Activated CD4-positive, CD25-positive, alpha-beta regulatory T cell treated with anti-CD3 and anti-CD28 coated beads, Interleukin-2, amount 50 U/mL, for 24 hours (primary cell): ENCODE measurements around the gene FXYD6.
A peak's percentile ranks its signal among the peaks of the same experiment; 100 is the strongest.
"Not testable (repeated sequence)": the region's sequence is repeated elsewhere in the genome, so short reads cannot be mapped to it uniquely, and the experiment has no call there.

ENCODE experiments used
- ATAC-seq, 2 donors: fragments of 150-1000 bp; cut with Tn5 transposase; one replicate each; pipeline ENCODE4 v1.10.0; 2021; ENCODE audit warnings: mild to moderate bottlenecking in 1 of 2, moderate library complexity in 1 of 2

FXYD6 gene

DNA sequence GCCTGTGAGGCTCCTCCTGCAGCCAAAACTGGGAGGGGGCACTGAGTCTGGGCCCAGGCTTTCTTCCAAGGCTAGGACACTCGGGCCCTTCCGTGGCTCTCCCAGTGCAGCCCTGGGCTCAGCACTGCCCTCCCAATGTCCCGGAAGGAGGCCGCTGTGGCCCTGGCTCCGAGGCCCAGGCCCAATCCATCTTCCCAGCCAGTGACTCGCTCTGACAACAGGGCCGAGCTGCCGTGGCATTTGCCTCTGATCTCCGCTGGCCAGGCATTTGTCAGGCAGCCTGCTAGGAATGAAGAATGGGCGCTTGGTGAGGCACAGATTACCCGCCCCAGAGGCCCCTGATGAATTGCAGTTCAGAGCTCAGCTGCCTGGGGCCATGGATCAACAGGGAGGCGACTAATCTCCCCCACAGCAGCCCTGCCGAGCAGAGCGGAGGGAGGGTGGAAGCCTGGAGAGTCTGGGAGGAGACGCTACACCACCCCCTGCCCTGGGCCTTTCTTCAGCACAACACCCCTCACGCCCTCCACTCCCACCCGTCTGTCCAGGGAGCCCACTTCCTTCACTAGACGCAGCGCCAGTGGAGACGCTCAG is 60.2 kb downstream of the FXYD6 start:
- ATAC-seq, result no peak

DNA sequence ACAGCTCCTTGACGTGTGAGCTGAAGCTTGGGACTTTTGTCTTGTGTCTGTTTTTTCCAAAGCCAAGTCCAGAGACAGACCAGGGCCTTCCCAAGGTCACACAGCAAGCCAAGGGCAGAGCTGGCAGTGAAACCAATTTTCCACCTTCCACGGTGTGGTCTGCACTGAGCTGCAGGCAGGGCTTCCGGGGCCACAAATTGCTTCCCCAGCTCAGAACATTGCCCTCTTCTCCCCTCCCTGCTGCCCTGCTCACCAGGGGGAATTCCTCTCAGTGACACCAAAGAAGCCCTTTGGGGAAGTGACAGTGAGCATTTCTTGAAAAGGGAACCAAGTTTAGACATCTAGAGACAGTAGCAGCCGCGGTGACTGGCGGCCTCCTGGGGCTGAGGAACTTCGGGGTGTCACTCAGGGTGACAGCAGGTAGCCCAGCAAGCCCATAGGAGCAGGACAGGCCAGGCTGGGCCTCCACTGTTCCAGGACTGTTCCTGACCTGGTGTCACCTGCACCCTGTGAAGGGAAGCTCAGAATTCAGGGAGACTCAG is 61.1 kb downstream of the FXYD6 start:
- peak; percentile 73 to 79 for ATAC-seq

DNA sequence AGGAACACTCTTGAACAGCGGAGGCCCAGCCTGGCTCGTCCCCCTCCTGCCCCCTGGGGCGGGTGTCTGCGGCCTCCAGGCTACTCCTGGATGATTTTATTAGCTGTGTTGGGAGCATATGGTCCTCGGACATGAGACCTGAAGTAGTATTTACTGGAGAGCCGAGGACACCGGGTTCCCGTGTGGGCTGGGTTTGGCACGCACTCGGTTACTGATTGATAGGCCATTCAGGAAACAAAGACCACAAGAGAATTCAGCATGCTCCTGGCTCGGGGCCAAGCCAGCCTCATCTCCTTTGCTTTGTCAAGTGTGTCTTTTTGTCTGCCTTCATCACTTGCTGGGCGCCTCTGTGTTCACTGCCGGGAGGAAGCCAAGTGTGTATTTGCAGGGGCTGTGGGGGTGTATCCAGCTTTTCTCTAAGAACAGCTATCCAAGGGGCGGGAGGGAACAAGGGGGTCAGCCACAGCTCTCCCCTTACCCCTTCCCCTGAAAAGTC is 61.6 kb downstream of the FXYD6 start:
- ATAC-seq, result peak; percentile 22 to 29

DNA sequence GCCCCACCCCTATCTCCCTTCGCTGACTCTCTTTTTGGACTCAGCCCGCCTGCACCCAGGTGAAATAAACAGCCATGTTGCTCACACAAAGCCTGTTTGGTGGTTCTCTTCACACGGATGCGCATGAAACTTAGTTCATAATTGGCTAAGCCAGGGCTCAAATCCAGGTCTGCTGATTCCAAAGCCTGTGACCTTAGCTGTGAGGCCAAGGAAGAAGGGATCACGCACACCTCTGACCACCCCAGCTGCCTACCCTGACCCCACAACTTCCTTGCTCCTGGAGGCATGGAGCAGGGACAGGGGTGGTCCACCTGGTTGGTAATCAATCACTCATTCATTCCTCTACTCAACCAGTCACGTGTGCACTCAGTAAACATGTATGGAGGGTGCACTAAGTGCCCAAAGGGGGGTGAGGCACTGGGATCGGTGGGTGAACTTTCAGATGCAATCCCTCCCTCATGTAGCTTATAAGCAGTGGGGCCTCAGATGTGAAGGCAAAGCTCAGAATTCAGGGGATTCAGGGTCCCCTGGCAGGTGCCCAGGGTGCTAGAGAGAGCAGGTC is 62.2 kb downstream of the FXYD6 start:
- ATAC-seq, result no peak

DNA sequence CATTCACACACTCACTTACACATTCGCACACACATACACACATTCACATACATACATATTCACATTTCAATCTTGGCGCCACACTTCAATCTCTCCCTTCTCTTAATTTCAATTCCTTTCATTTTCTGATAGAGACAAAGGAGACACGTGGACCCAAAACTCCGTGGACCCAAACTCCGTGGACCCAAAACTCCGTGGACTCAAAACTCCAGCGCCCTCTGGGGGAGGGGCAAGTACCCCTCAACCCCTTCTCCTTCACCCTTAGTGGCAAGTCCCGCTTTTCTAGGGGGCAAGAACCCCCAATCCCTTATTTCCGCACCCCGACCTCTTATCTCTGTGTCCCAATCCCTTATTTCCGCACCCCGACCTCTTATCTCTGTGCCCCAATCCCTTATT is 66.4 kb downstream of the FXYD6 start:
- ATAC-seq, result not testable (repeated sequence)

DNA sequence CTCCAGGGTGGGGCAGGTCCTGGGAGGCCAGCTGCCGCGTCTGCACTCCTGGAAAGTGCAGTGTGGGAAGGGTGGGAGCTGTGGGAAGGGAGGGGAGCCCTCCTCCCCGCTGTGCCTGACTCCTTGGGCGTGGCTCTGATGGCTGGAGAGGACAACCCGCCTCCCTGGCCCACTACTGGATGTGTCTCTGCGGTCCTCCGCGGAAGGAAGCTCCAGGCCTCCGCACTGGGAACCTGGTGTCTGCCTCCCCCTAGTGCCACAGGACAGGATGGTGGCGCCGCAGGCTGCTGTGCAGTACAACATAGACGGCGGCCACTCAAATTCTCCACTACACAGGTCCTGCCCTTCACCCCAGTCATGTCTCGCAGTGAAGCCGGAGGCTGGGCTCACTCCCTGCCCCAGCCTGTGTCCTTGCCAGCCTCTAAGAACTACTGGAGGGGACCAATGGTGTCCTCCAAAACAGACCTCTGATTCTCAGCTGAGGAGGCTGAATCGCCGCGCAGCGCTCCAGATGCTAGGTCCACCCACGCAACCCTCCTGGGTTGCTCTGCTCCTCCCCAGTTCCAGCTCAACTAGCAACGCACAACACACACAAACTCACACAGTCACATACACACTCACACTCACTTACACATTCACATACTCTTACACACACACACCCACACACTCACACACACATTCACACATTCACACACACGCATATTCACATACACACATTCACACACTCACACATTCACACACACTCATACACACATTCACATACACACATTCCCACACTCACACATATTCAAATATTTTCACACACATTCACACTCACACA is 67.0 kb downstream of the FXYD6 start:
- ATAC-seq, result peak; percentile 76 to 84

DNA sequence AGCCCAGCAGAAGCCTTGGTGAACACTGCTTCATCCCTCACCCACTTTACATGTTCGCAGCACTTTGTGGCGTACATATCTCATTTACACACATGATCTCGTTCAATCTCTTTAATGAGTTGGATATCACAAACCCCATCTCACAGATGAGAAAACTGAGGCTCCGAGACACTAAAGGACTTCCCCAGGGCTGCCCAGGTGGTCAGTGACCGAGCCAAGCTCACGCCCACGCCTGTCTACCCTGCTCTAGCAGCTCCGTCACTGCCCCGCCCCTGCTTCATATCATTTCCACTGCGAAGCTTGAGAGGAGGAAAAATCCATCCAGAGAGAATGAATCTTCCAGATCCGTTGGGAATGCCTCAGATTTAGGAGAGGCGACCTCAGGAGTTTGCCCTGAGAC is 67.7 kb downstream of the FXYD6 start:
- ATAC-seq, result no peak

DNA sequence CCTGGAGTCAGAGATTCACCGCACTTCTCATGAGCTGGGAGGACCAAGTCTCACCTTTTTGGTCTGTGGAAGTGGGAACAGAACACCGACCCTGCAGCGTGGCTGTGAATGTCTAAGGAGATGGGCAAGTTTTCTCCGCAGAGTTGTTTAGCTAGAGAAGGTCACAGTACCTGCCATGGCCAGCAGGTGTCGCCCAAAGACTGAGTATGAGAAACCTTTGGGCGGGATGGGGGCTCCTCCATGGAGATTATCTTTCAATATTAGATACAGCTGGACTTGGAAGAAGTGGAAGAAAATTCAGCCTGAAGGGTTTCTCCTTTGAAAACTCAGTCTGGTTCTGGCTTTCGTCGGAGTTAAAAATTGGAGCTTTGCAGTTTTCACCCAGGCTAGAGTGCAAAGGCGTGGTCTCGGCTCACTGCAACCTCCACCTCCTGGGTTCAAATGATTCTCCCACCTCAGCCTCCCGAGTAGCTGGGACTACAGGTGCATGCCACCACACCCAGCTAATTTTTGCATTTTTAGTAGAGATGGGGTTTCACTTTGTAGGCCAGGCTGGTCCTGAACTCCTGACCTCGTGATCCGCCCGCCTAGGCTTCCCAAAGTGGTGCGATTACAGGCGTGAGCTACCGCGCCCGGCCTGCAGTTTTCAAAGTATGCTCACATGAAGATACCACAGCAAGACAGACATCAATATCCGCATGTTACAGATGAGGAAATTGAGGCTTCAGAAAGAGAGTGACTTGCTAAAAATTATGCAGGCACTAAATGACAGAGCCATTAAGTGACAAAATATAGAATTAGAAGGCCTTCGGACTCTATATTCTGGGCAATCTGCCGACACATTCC is 68.8 kb downstream of the FXYD6 start:
- peak; percentile 48 to 54 for ATAC-seq

DNA sequence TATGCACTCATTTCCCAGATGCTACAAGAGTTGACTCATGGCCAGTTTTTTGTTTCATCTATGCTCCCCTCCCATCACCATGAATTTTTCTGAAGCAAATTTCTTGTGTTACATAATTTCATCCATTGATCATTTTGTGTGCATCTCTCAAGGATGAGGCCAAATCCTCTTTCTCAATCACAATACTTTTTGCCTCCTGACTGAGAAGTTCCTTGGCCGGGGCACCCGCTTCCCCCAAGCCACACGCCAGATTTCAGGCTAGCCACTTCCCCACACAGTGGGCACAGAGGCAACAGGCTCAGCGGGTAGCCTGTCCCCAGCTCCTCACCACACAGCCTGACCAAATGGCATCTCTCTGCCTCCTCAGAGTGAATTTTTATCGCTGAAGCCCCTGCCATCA is 69.6 kb downstream of the FXYD6 start:
- ATAC-seq, result no peak

DNA sequence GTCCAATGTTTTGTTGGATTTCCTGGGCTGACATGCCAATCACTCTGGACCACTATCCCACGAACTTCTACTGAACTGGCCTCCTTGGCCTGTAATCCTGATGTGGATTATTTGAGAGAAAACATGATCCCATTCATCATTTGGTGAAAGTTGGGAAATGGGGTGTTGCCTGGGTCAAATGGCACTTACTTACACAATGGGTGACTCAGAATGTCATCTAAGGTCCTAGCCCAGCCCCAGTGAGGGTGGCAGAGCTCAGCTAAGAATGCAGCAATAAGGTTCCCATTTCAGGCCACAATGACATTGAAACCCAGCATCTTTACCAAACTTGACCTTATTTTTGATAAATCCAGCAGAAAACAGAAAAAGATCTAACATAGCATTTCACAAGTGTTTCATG is 71.4 kb downstream of the FXYD6 start:
- ATAC-seq, result no peak

DNA sequence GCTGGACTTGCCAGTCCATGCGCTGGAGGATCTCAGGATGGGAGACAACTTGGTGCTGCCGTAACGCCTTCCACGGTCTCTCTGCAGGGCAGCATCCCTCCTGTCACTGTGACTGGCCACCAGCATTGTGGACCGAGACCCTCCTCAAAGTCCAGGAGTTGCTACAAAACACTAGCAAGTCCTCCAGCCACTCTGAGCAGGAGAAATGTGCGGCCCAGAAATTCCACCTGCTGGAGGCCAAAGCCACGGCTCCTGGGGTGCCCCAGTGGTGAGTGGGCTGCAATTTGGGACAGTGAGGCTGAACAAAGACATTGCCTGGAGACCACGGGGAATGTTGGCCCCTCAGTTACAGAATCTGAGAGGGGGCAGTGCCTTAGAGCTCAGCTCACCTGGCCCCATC is 72.6 kb downstream of the FXYD6 start:
- ATAC-seq, result no peak

DNA sequence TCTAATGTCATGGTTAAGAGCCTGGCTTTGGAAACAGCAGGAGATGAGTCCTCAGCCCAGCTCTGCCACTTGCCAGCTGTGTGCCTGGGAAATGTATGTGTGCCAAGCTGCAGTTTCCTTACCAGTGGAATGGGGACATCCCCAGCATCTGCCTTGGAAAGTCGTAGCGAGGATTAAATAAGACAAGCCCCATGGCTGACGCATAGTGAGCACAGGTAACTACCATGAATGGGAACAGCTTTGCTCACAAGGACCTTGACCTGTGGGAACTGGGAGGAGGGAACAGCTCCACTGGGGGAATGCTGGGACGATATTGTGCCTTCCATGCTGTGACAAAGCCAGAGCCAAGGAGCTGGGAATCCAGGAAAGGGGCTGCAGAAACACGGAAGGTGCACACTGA is 76.8 kb downstream of the FXYD6 start:
- no peak for ATAC-seq

DNA sequence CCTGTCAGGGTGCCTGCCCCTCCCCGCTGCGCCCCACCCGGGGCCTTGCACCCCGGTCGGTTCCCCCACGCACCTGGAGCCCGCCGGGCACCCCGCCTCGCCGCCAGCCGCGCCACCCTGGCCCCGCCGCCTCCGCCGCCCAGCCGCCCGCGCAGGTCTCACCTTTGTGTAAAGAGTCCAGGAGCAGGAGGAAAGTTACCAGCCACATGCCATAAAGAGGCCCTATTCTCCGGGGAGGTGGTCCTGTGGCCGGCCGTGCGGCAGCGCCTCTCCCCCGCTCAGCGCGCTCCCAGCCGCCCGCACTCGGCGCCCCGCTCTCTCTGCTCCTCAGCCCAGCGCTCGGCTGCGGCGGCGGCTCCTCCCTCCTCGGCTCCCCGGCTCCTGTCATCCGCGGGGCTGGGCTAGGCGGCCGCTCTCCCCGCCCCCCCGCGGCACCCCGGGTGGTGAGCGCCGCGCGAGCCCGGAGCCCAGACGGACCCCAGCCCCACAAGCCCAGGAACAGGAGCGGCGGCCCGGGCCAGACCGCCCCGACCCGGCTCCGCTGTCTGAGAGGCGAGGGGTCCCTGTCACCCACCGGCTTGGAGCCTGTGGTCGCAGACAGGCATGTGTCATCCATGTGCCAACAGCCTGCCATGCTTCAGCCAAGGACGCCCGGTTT is 79.5 kb downstream of the FXYD6 start, which contains the start of gene DSCAML1:
Gene DSCAML1, minus strand, starts transcription at position 345 of the 658 bp plus-strand sequence. Its CDS starts 137 bp downstream, at position 208.
- ATAC-seq, result peak; percentile 84 to 85

DNA sequence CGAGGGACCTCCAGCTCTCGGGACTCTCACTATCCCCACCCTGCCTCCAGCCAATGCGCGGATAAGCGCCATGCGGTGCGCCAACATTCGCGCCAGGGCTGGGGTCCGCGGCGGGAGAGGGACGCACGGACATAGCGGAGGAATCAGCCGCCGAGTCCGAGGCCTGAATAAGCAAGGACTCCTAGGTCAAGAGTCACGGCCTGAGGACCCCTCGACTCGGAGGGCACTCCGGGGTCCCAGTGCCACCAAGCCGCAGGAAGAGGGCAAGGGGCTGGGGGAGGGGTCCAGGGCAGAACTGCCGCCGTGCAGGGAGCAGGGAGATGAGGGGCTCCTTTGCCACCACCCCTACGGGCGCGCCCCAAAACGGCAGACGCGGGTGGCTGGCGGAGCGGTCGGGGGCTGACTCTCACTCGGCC is 80.0 kb downstream of the FXYD6 start:
- ATAC-seq, result no peak

DNA sequence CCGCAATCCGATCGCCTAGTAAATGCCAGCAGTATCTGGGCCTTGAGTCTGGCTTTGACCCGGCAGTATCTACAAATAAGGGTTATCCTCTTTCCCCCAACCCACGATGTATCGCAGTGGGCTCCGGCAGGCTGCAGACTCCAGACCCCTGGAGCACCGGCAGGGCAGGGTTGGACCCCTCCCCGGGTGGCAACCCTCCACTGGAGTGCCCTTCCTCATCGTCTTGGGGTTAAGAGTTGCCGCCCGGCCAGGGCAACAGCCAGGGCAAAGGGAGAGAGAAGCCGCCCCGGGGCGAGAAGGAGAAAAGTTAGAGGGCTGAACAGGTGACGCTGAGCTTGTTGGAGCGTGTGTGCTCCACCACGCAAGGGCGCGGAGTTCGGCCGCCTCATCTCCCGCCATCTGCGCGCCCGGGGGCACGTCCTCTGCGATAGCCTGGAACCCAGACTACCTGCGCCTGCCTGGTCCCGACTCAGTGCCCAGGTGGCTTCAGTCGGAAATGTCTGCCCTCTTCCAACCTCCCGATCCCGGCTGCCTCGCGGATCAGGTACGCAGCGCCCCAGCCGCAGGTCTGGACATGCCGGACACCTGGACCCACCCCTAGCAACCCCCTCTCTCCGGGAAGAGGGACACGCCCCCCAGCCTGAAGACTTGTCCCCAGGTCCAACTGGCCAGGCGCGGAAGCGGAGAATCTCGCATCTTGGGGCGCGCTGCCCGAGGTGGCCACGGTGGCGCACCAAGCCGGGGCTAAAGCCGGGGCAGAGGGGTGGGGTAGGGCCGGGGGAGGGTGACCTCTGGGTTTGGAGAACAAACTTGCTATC is 80.6 kb downstream of the FXYD6 start:
- no peak for ATAC-seq

DNA sequence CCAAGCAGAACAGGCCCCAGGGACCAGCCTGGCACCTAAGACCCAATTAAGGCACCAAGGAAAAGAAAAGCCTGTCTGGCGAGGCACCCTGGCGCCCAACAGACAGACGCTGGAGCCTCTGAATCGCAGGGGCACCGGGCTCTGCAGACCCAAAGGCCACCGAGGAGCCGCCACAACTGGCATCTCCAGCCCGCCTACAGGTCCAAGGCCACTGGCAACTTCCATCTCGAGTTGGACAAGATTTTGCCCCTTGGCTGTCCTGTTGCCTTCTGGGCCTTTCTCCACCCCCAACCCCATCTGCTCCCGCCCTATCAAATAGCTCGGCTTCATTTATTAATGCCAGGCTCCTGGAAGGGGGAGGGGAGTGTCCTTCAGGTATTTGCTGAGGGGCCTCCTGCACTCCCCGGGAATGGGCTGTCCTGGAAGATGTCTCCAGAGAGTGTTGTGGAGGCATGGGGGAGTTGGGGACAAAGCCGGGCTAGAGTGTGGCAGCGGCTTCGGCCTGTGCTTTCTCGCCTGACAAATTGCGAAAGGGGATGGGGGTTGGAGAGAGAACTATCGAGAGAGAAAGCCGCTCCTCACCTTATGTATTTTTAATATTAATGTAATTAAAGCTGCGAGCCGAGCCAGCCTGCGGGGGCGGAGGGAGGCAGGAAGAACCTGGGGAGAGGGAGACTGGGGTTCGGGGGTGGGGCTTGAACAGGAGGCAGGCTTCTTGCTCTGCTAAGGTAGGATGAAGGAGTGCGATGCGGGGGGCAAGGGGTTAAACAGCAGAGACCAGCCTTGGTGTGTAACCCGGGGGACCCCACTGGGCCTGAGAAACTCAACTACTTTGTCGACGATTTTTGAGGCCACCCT is 81.5 kb downstream of the FXYD6 start:
- ATAC-seq, result no peak

DNA sequence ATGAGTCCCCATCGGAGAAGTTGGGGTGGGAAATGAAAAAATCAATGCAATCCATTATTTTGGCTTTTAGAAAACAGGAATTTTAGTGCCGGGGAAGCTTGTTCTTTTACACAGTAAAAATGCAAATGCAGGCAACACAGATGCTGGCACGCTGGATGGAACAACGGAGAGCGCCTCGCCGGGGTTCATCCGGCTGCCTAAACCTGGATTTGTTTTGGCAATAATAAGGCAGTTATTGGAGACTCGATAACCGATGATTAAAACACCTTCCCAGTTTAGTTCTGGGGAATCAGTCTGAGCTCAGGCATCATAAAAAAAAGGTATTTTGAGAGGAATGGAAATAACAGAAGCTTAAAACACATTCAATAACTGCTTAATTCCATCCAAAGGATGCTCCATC is 82.3 kb downstream of the FXYD6 start:
- no peak for ATAC-seq

DNA sequence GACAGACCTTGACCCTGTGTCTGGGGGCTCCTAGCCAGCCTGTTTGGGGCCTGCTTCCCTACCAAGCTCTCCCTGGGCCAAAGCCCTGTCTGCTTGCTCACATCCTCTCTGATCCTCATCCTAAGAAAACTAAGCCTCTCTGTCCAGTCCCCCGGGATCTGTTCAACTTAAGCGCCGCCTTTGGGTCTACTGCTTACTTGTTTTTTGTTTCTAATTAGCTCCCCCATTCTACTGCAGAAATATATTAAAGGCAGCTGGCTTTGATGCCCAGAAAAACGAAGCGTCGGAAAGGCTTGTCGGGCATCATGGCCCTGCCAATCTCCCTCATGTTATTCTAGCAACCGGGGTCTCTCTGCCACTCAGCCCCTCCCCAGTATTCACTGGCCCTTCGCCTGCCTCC is 82.9 kb downstream of the FXYD6 start:
- no peak for ATAC-seq

DNA sequence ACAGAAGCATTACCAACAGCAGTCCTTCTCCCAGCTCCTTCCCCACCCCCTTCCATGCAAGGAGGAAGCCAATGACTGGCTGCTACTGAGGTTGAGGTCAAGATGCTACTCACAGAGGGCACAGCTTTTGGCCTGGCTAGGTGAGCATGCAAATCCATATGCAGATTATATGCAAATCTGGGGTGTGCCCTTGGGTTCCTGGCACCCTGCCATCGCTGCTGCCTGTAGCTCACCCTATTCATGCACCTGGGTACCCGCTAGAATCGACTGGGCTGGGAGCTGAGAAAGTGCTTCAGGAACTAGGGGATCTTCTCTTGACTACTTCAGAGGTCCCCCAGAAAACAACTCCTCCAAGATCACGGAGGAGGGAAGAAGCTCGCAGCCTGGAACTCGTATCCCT is 83.5 kb downstream of the FXYD6 start:
- no peak for ATAC-seq

DNA sequence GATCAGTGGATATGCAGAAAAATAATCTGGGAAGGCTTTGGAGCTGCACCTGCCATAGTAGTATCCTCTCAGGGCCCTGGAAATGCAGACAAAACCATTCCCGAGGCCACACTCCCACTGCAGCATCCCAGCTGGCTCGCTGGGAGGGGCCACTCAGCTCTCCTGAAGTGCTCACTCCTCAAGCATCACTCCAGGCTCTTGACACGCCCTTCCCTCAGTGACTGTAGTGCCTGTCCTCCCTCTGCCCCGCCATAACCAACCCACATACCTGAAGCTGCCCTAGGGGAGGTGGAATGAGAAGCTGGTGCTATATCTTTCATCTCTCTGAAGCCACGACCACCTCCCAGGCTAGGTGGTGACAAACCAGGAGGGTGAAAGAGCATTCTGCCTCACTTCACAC is 84.2 kb downstream of the FXYD6 start:
- no peak for ATAC-seq
